Transverse colon (tissue), 4 donors: ENCODE measurements around the gene NEO1. TPM values are rescaled to one million over a fixed set of nuclear protein-coding genes. Genes with fewer than 3 reads are reported as not detected.

ENCODE experiments used
- DNase-seq: peaks from one replicate; pipeline ENCODE4 v3.0.0-alpha.2; 2019
- H3K27ac ChIP-seq, 4 donors: fragments of 200-600 bp; sonication (generic); 2 replicates each; pipeline ENCODE4 v1.5.1; 2016 to 2018; ENCODE audit warnings: inconsistent platforms in 4 of 4
- H3K27me3 ChIP-seq: fragments of 200-600 bp; sonication (generic); 2 replicates; pipeline ENCODE4 v1.5.1; 2017; ENCODE audit warnings: inconsistent platforms
- H3K36me3 ChIP-seq, 4 donors: fragments of 200-600 bp; sonication (generic); 2 replicates each; pipeline ENCODE4 v1.5.1; 2017 to 2019; ENCODE audit warnings: inconsistent platforms in 4 of 4
- H3K4me1 ChIP-seq, 4 donors: fragments of 200-600 bp; sonication (generic); 2 replicates each; pipeline ENCODE4 v1.5.1; 2017 to 2020; ENCODE audit warnings: inconsistent platforms in 4 of 4
- H3K4me3 ChIP-seq, 4 donors: fragments of 200-600 bp; sonication (generic); 1 replicate in 1 of 4; 2 replicates in 3 of 4; pipeline versions ENCODE4 v1.5.1 to v1.6.1; 2017 to 2019; ENCODE audit warnings: inconsistent platforms in 4 of 4
- H3K9me3 ChIP-seq, 2 donors: fragments of 200-600 bp; sonication (generic); 2 replicates each; pipeline ENCODE4 v1.5.1; 2017 to 2019; ENCODE audit warnings: inconsistent platforms in 2 of 2
- CTCF ChIP-seq, 5 experiments: fragments of 200-600 bp in 3 of 5; fragments of 450-650 bp in 2 of 5; sonication (generic) in 3 of 5; IDR thresholded peaks; 1 replicate in 2 of 5; 2 replicates in 3 of 5; pipeline ENCODE4 v1.5.1; 2016 to 2017; ENCODE audit warnings: antibody characterized with exemption in 5 of 5, inconsistent platforms in 3 of 5, mild to moderate bottlenecking in 2 of 5, moderate library complexity in 1 of 5
- EP300 ChIP-seq: sonication (generic); formaldehyde crosslinking; IDR thresholded peaks from one replicate; pipeline ENCODE4 v1.6.1; 2017; ENCODE audit warnings: antibody characterized with exemption, low read depth
- POLR2A ChIP-seq: fragments of 450-650 bp; IDR thresholded peaks from one replicate; pipeline ENCODE4 v1.6.1; 2016; ENCODE audit warnings: antibody characterized with exemption, mild to moderate bottlenecking, moderate library complexity
- POLR2AphosphoS5 ChIP-seq, 3 donors: sonication (generic); formaldehyde crosslinking; IDR thresholded peaks; one replicate each; pipeline ENCODE4 v1.6.1; 2016; ENCODE audit warnings: antibody characterized with exemption in 3 of 3
- WGBS, 2 donors: methylation state at CpG; one replicate each; pipeline ENCODE4 v1.1.5; 2018; ENCODE audit warnings: low coverage in 1 of 2; 5-methylcytosine and 5-hydroxymethylcytosine counted together
- in situ Hi-C, 4 donors: fragments of 200-750 bp; cut with MboI; loops; one replicate each; pipeline versions ENCODE4 v1.15.0 to v1.15.1; 2017; ENCODE audit warnings: low sequenced_read_pairs in 3 of 4, low pct_ligation_motif_present in 1 of 4, low pct_unique_long_range_greater_than_20kb in 1 of 4
- intact Hi-C: fragments of 100-400 bp; cut with DNase I; formaldehyde crosslinking; loops from one replicate; pipeline ENCODE4 v1.15.1; 2023; ENCODE audit warnings: low total_unique reads
- total RNA-seq, 4 donors: library from RNA; depleted of rRNA; stranded (reverse); fragments of >200 nt; gene quantifications; one replicate each; pipeline ENCODE4 v1.1.0, GENCODE V29; 2016

Gene NEO1
- total RNA-seq, 4 donors from 2014 or later: 100 to 188 (median 135) TPM

GRCh38 chr15:73284090-73284716, 231.9 kb downstream of the NEO1 start:
- Histone ChIP-seq H3K4me3 (no peak overlapping the region), H3K27me3 (no peaks in the 10 kb centered on the region), H3K9me3 (no peaks in the 10 kb centered on the region), H3K4me1 (peaks cover 0 to 6% (median 0%) of the 10 kb centered on the region in 4 donors), H3K36me3 (peaks cover 0 to 62% (median 23%) of the 10 kb centered on the region in 4 donors), H3K27ac (no peak overlapping the region)
- in situ Hi-C loops: no loop called here
- intact Hi-C loops: no loop called here
- 77 to 80% methylated on average over 3 of the region's 3 CpGs for whole genome bisulfite sequencing, 2 donors
- no peak for DNase-seq
- no peak for TF ChIP-seq EP300
- no peak for TF ChIP-seq POLR2AphosphoS5 (IDR thresholded peaks at IDR 0.05)
- no peak for TF ChIP-seq POLR2A
- no peak for TF ChIP-seq CTCF (IDR thresholded peaks at IDR 0.05)

- intact Hi-C loops (no loop called here), in situ Hi-C loops (no loop called here)
- no peak for DNase-seq
- peaks cover 0 to 6% (median 0%) of the 10 kb centered on the region in 4 donors for H3K4me1 ChIP-seq
- H3K27ac ChIP-seq: no peak overlapping the region
- no peaks in the 10 kb centered on the region for H3K27me3 ChIP-seq
- no peak overlapping the region for H3K4me3 ChIP-seq
- peaks cover 0 to 71% (median 25%) of the 10 kb centered on the region in 4 donors for H3K36me3 ChIP-seq
- WGBS, 2 donors: 79% methylated on average over 2 of the region's 2 CpGs
- TF ChIP-seq EP300 (no peak), POLR2AphosphoS5 (IDR thresholded peaks at IDR 0.05) (peak in 1 of 3 donors; percentile 20)
- H3K9me3 ChIP-seq: no peaks in the 10 kb centered on the region
Measured at GRCh38 chr15:73286311-73286710, 234.0 kb downstream of the NEO1 start.

GRCh38 chr15:73287019-73287418, 234.8 kb downstream of the NEO1 start:
- DNase-seq: no peak
- H3K4me1 ChIP-seq: peaks cover 0 to 6% (median 0%) of the 10 kb centered on the region in 4 donors
- in situ Hi-C loops (no loop called here), intact Hi-C loops (no loop called here)
- 63 to 71% methylated on average over 1 of the region's 1 CpG for WGBS, 2 donors
- H3K4me3 ChIP-seq: no peak overlapping the region
- no peaks in the 10 kb centered on the region for H3K9me3 ChIP-seq
- TF ChIP-seq EP300 (no peak), POLR2A (no peak), POLR2AphosphoS5 (IDR thresholded peaks at IDR 0.05) (no peak), CTCF (IDR thresholded peaks at IDR 0.05) (no peak)
- H3K27ac ChIP-seq: no peak overlapping the region
- H3K27me3 ChIP-seq: no peaks in the 10 kb centered on the region
- H3K36me3 ChIP-seq: peaks cover 0 to 71% (median 24%) of the 10 kb centered on the region in 4 donors

DNA sequence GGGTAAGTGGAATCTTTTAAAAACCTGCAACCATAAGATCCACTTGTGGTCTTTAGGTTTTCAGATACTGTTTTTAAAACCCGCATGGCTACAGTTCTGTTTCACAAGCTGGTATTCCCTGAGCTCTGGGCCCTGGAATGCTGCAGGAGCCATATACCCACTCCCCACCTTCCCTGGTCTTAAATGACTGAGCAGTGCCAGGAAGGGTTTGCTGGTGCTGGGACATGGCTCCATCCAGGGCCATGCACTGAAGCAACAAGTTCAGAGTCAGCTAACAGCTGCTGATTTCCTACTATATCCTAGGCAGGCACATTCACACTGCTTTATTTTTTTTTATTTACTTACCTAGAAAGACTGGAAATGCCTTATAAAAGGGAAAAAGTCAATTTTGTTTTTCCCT, 239.2 kb downstream of the NEO1 start:
- Histone ChIP-seq H3K27me3 (no peaks in the 10 kb centered on the region), H3K27ac (no peak overlapping the region), H3K9me3 (no peaks in the 10 kb centered on the region), H3K4me1 (peaks cover 0 to 3% (median 0%) of the 10 kb centered on the region in 4 donors), H3K36me3 (peaks cover 0 to 41% (median 15%) of the 10 kb centered on the region in 4 donors), H3K4me3 (no peak overlapping the region)
- TF ChIP-seq POLR2A (no peak), EP300 (no peak), CTCF (IDR thresholded peaks at IDR 0.05) (no peak), POLR2AphosphoS5 (IDR thresholded peaks at IDR 0.05) (no peak)
- no peak for DNase-seq
- in situ Hi-C loops: no loop called here
- WGBS, 2 donors: 80 to 100% methylated on average over 1 of the region's 1 CpG
- intact Hi-C loops: no loop called here
